Activated T-cell treated with anti-CD3 and anti-CD28 coated beads, Interleukin-2, amount 50 U/mL, for 48 hours (primary cell): ENCODE data around the gene ANAPC15.

Experiments
- DNase-seq, 2 experiments: peaks; one replicate each; pipeline ENCODE4 v3.0.0-alpha.2; 2020

Gene ANAPC15

DNA sequence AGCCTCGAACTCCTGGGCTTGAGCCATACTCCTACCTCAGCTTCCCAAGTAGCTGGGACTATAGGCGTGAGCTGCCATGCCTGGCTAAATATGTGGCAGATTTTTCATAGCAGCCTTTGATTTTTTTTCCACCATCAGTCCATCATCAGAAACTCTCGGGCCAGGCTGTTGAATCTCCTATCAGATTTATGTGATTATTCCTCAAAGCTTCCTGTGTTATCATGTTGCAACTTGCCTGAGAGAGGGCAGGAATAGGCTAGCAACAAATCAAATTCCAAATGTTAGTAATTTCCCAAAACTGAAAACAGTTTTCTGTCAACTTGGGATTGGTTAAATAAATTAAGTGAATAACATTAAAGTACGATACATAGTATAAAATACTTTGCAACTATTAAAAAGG, 28.4 kb downstream of the ANAPC15 start:
- DNase-seq = no peak

DNA sequence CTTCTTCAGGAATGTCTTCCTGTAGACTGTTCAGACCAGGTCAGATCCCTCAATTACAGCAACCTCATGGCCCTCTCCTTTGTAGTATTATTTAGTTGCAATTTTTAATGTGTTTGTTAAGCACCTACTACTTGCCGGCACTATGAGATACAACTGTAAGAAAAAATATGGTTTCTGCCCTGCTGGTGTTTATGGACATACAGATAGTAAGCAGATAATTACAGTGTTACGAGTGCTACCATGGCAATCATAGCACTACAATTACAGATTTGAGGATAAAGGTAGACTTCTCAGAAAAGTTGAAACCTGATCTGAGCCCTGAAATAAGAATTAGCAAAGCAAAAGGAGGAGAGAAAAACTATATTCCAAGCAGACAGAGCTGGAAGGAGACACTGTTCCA, 29.1 kb downstream of the ANAPC15 start:
- DNase-seq = no peak

DNA sequence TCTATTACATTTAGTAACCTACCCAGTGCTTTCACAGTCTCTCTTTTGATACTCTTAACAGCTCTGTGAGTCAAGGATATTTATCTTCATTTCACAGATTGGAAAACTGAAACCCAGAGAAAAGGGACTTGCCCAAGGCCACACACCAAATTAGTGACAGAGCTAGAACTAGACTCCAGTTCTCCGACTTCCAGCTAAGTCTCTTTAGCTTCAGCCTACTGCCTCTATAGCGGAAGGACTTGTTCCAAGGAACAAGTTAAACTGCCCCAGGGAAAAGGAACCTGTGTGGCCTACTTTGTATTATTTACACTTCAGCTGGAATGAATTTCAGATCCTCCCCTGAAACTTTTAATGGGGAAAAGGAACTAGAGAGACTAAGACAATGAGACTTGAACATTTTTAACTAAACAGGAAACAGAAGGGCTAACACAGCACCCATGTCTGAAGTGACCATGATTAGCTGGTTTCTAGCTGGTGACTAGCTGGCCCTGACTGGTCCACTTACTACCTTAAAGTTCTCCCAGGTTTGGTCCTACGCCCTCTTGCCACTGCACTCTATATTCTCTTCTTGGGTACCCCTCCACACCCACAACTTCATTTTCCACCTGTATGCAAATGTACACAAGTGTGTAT, 30.6 kb downstream of the ANAPC15 start:
- no peak for DNase-seq

DNA sequence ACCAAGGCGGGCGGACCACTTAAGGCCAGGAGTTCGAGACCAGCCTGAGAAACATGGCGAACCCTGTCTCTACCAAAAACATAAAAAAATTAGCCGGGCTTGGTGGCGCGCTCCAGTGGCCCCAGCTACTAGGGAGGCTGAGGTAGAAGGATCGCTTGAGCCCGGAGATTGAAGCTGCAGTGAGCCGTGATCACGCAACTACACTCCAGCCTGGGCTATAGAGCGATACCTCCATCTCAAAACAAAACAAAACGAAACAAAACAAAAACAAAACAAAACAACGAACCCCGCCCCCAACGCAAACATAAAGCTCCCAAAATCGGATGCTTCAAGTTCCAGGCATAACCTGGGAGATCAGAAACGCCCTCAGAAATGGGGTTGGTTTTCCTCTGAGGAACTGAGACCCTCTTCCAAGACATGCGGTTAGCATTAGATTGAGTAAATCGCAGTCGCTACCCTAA, 31.3 kb downstream of the ANAPC15 start:
- DNase-seq = no peak

DNA sequence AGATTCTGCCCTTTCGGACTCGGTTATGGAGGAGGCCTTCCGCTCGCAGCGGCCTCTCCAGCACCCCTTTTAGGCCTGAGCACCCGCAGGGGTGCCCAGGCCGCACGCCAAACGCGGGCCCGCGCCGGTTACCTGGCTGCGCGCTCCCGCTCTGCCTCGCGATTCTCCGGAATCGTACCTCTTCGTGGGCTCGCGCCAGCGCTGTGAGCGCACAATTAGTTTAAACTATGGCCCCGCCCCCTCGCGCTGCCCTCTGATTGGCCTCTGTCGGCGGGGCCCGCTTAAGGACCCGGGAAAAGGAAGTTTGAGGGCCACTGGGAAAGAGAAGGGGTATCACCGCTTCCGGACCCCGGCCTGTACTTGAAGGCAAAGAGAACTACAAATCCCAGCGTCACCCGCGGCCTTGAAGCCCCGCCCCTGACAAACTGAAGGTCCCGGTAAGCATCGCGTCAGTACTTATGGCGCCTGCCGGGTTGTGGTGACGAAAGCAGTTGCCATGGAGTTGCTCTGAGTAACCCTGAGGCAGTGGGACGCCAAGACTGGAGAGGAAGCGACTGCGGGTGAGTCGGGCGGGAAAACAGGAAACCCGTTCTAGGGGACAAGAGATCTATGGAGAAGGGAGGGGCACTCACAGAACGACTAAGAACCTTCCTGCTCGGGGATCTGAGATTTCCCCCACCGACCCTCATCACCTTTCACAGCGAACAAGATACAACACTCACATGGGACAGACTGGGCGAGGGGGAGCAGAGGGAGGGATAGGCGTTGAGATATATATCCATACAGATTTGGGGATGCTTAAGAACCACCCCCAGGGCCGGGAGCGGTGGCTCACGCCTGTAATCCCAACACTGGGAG, 31.9 kb downstream of the ANAPC15 start, which contains the start of the genes LRRC51 and NUMA1:
Gene LRRC51 (plus strand): TSS at position 525 of the 858 bp plus-strand sequence. CDS start 8,234 bp downstream, outside the sequence.
Gene NUMA1 (minus strand): TSS at position 217 of the 858 bp plus-strand sequence. CDS start 44,599 bp downstream, outside the sequence.
- peak; percentile 99 for DNase-seq

DNA sequence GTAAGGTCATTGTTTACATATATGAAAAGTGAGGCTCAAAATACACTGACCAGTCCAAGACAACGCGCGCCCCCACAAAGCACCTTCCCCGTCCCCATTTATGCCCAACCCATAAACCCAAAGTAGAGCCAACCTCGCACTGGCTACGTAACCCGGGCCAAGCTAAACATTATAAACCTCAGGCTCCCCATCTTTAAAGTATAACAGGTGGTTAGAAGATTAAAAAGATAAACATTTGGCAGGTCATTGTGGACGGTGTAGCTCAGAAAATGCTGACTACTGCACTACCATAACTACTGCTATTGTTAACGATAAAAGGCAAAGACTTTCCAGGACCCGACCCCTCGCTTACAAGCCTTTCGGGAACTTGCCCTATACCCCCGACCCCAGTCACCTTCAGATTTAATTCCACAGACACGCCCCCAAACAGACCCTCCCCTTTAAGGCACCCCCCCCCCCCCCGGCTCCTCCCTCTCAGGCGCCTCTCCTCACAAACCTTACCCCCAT, 32.6 kb downstream of the ANAPC15 start:
- no peak for DNase-seq

DNA sequence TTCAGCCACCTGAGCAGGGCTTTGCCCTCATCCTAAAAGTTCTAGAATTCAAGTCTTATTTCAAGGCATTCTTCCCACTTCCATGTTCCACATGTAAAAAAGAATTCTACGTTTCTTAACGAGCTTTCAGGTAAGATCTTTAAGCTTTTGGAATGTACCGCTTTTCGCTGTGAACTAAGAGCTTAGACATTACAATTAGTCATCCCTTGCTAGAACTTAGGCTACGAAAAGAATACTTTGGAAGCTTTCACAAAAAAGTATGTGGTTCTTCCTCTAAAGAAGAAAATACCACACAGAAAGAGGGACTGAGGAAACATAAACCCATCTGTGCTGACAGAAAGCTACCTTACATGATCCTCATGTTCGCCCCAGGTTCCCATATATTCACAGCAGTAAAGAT, 34.0 kb downstream of the ANAPC15 start:
- no peak for DNase-seq

DNA sequence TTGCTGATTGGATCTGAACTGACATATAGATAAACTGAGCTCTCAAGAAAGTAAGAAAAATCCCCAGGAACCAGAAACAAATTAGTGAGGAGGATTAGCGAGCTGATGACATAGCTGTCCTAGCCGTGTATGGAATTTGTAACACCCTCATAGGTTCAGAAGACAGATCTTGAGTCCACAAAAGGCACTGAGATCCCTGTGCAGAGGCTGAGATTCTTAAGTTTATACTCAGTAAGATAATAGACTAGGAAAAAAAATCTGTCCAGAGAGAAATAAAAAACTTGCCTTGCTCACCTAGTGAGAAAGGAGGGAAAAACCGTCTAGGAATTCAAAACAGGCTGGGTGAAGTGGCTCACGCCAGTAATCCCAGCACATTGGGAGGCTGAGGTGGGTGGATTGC, 36.7 kb downstream of the ANAPC15 start:
- no peak for DNase-seq

DNA sequence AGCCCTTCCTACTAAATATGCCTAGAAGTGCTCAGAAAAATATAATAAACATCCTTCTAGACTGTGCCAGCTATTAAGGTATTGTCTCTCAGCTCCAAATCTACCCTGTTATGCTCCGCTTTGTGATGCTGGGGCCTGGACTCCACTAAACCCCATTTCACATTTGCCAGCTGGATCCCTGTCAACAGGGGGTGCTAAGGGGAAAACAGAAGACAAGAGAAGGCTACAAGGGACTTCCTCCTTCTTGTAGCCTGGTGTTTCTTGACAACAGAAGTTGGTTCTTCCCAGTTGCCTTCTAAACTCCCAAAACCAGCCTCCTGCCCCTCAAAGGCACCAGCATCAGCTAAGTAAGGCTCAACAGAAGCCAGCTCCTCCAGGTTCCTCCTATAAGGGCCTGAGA, 37.4 kb downstream of the ANAPC15 start:
- no peak for DNase-seq

DNA sequence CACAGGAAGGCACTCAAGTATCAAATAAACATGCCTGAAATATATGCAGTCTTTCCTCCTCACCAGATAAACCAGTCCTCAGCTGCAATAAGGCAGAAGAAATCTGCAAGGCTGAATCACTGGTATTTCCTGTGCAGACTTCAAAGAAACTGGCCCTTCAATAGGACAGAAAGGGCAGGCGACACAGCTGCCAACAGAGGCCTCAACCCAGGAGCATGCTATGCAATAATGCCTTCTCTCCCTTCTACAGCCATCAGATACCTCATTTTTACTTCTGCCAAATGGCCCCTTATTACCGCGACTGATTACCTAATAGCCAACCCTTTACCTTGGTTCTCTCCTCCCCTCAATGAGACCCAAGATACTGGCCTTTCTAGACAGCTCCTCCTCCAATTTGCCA, 40.1 kb downstream of the ANAPC15 start:
- DNase-seq = no peak

DNA sequence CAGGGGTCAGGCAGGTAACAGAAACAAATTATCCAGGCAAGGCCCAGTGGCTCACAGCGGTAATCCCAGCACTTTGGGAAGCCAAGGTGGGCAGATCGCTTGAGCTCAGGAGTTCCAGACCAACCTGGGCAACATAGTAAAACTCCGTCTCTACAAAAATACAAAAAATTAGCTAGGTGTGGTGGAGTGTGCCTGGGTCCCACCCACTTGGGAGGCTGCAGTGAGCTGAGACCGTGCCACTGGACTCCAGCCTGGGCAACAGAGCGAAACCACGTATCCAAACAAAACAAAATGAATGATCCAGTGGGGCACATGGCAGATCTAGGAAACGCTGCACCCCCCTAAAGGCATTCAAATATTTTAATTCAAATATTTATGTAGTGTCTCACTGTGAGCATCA, 42.0 kb downstream of the ANAPC15 start:
- no peak for DNase-seq

DNA sequence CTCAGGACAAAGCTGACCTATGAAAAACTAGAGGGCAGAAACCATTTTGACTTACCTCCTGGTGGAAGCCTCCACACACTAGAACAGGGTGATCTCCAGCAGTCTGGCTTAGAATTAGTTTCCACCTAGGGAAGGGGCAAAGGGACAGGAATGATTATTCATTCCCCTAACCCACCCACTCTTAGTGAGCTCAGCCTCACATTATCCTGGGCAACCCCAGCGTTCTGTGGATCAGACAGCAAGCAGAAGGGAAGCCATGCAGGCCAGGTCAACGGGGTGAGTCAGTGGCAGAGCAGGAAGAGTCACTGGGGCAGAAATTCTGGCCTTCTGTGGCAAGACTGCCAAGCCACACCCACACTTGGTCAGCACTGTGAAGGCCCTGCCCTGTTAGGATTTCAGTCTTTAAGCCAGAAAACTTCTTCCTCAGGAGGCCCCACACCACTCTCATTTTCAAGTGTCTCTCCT, 42.7 kb downstream of the ANAPC15 start:
- DNase-seq = no peak

DNA sequence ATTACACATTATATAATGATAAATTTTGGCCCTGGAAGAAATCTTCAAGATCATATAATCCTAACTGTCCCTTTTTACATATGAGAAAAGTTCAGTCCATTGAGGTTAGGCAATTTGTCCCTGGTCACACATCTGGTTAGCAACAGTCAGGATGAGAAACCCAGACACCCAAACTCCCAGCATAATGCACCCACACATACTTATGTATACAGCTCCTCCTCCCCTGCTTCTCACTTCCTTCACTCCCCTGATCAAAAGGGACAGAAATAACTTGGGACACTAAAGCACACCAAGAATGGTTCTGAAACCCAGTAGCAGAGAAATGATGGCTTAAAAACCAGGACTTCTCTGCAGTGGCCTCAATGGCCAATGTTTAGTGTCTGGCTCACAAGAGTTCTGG, 43.3 kb downstream of the ANAPC15 start:
- no peak for DNase-seq

DNA sequence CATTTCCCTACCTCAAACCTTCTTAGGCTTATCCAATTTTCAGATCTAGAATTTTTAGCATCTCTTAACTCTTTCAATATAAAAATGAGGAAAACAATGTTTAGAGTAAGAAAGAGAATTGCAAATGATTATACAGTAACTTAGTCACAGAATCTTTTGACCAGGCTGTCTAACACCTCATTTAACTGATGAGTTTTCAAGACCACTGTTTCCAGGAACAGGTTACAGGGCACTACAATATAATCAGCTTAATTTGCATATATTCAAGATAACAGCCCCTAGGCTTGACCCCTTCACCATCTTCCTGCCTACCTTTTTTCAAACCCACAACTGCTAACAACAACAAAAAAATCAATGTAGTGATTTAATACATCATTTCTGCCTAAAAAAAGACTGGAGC, 44.8 kb downstream of the ANAPC15 start:
- no peak for DNase-seq

DNA sequence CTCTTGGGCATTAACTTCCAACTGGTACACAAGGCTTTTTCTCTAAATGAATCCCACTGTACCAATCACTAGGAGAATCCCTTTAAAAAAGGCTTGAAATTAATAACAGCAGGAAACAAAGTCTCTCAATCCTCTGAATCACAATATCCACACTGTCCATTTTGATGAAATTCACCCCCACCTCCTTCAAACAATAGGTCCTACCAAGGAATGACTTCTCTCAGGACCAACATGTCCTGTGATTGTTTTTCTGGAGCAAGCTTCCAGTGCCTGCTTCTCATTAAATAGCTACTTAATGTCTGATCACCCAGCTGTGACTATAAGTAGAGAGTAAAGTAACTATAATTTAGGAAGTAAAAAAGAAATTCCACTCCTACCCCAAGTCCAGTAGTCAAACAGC, 45.2 kb downstream of the ANAPC15 start:
- no peak for DNase-seq

DNA sequence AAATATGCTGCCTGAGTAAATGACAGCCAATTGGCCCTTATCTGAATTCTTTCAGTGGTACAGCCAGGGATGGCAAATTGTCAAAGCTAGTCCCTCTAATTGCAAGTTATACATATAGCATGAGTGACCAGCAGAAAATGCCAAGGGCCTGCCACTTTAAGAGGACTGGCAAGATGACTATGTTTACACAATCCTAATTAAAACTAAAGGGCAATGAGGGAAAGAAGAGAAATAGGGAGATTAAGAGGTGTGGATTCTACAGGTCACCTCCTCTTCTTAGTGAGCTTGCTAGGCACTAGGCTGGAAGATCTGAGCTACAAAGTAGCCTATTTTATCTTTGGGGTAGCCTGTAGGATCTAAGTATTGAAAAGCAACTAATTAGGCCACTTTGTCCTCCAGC, 45.6 kb downstream of the ANAPC15 start:
- no peak for DNase-seq

DNA sequence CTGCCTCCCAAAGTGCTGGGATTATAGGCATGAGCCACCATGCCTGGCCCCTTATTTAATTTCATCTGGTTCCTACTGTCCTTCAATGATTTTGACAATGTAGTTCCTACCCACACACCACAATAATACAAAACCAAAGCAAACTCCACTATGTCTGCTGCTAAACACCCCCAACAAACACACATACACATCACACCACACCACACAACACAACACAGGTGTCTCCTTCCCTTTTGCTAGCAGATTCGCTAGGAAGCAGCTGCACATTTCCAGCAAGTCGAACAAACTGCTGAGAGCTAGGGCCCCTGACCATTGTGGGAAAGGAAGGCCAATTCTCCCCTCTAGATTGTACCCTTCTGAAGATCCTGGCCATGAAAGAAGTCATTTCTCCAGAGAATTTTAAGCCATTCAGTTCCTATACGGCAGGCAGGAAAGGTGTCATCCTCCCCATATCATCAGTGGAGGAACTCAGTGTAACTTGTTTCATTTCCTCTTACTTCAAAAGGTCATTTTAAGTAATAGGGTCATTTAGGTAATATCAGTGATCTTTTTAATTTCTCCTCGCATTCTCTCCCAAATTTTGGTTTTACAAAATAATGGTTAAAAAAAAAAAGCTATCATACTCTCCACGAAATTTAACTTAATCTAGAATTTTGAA, 50.6 kb downstream of the ANAPC15 start:
- no peak for DNase-seq
